ENCODE data around the gene MAFG.
"Not testable (repeated sequence)": the region's sequence is repeated elsewhere in the genome, so short reads cannot be mapped to it uniquely, and the experiment has no call there.

MAFG gene

DNA sequence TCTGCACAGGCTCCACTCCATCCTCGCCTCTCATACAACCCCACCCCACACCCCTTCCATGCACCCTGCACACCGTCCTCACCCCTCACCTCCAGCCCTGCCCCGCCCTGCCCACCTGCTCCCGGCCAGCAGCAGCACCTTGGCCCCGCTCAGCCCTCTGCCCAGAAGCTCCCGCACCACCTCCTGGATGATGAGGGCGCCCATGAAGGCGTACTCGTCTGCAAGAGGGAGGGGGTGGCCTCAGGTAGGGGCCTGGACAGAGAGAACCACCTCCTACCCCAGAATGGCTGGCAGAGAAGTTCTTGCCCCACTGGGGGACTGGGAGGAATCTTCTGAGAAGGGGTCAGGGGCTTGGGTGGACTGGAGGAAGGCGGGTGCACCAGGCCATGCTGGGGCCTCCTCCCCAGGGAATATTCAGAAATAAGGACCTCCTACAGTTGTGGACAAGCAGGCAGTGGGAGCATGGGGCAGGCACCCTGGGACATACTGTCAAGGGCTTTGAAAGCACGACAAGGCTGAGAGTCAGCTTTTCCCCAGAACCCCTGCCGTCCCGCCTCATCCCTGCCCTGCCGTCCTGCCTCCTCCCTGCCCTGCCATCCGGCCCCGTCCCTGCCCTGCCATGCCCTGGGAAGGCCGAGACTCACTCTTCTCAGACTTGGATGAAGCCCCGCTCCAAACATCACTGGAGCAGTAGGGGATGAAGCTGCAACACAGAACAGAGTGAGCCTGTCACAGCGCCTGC, 30.3 kb upstream of the MAFG start:
- no peak for DNase-seq

DNA sequence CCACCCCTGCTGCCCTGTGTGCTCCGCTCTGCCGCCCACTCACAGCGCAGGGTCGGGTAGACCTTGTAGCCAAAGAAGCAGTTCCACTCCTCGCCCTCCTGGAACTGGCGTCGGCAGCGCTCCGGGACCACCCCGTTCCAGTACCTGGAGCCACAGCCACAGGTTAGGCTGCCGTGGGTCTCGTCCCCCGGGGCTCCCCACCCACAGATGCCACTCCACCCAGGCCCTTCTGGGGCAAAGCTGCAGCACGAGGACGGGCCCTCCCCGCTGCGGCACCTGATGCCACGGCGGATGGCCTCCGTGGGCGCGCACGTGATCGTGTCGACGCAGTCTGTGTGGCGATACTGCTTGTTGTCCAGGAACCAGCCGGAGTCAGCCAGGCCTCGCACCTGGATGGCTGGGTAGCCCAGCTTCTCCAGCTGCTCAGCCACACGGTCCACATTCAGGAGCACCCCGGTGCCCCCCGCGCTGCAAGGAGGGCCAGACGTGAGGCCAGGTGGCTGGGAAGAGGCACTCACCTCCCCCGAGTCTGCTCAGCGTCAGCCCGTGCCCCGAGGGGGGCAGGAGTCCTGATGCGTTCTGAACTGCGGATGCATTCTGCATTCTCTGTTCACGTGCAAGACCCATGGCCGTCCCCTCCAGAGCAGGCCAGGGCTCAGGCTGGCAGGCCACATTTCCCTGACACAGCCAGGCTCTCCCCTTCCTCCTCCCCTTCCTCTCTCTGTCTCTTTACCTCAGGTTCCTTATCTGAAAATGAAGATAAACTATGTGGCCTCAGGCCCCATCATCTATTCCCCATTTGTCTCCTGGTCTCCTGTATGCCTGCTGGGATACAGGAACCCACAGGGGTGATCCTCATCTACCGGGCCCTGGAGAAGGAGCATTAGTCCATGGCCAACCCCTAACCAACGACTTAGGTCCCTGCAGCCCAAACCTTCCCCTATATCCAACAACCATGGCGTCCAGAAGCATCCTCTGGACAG, 29.4 kb upstream of the MAFG start:
- no peak for DNase-seq

DNA sequence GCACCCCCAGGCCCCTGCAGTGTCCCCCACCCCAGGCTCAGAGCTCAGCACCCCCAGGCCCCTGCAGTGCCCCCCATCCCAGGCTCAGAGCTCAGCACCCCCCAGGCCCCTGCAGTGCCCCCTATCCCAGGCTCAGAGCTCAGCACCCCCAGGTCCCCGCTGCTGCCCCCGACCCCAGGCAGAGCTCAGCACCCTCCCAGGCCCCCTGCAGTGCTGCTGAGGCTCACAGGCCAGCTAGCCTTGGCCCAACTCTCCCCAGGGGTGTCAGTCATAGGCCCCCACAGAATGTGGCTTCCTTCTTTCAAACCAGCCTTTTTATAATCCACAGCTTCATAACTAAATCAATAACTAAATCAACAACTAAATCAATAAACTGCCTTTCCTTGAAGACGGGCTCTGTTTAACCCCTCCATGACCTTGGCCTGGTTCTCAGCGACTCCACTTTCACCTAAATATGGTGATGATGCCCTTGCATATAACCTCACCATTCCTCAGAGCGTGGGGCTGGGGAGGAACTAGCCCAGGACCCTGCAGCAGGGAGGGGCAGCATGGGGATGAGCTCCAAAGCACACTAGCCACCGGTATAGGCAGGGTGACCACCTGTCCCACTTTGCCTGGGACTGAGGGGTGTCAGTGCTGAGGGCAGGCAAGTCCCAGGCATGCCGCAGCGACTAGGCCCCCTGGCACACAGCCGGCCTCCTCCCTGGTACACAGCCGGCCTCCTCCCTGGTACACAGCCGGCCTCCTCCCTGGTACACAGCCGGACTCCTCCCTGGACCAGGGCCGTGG, 28.4 kb upstream of the MAFG start:
- DNase-seq, result no peak

- DNase-seq, result no peak
Measured at GRCh38 chr17:81955058-81955681, 27.6 kb upstream of the MAFG start.

DNA sequence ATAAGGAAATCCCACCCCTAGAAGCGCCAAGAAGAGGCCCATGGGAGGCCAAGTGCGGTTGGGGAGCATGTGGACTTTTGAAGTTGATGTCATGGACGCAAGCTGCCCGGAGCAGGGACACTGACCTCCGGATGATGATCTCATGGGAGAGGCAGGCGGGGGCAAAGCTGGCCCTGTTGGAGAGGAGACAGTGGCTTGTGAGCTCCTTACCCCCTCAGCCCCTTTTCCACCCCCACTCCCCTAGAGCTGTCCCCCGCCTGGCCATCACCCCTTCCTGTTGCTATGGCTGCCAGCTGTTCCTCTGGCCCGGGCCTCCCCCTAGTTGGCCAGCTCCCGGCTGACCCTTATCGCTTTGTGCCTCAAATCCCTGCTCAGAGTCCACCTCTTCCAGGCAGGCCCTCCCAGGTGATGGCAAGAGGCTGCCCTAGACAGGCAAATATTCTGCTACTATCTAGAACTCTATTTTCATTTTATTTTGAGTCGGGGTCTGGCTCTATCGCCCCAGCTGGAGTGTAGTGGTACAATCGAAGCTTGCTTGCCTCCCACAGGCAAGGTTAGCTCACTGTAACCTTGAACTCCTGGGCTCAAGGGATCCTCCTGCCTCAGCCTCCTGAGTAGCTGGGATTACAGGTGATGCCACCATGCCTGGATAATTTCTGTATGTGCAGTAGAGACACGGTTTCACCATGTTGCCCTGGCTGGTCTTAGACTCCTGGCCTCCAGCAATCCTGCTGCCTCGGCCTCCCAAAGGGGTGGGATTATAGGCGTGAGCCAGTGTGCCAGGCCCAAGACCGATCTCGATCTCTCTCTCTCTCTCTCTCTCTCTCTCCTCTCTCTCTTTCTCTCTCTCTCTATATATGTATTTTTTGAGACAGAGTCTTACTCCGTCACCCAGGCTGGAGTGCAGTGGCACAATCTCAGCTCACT, 26.9 kb upstream of the MAFG start:
- DNase-seq, result no peak

DNA sequence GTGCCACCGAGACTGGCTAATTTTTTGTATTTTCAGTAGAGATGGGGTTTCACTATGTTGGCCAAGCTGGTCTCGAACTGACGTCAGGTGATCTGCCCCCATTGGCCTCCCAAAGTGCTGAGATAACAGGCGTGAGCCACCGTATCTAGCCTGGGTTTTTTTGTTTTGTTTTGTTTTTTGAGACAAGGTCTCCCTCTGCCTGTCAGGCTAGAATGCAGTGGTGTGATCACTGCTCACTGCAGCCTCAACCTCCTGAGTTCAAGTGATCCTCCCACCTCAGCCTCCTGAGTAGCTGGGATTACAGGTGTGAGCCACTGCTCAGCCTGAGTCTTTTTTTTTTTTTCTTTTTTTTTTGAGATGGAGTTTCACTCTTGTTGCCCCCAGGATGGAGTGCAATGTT, 25.9 kb upstream of the MAFG start:
- not testable (repeated sequence) for DNase-seq

GRCh38 chr17:81952792-81953228, 25.3 kb upstream of the MAFG start:
- DNase-seq, result no peak

GRCh38 chr17:81951785-81952684, 24.5 kb upstream of the MAFG start:
- DNase-seq, result no peak

GRCh38 chr17:81950501-81950900, 23.0 kb upstream of the MAFG start:
- DNase-seq, result no peak

GRCh38 chr17:81948635-81949378, 21.3 kb upstream of the MAFG start:
- DNase-seq, result no peak

- no peak for DNase-seq
Measured at GRCh38 chr17:81947189-81947588, 19.7 kb upstream of the MAFG start, which contains the start of gene MYADML2. Gene MYADML2, minus strand, starts transcription at chr17:81947233. Its CDS starts 5,492 bp downstream, at chr17:81941741.

DNA sequence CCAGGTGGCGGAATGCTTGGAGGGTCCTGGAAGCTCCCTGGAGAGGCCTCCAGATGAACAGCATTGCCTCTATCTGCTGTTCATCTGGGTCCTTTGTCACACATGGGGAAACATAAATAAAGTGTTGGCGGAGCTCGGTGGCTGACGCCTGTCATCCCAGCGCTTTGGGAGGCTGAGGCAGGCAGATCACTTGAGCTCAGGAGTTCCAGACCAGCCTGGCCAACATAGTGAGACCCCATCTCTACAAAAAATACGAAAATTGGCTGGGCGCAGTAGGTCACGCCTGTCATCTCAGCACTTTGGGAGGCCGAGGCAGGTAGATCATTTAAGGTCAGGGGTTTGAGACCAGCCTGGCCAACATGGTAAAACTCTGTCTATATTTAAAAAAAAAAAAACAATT, 17.3 kb upstream of the MAFG start:
- no peak for DNase-seq

GRCh38 chr17:81942167-81942553, 14.6 kb upstream of the MAFG start:
- DNase-seq, result no peak

DNA sequence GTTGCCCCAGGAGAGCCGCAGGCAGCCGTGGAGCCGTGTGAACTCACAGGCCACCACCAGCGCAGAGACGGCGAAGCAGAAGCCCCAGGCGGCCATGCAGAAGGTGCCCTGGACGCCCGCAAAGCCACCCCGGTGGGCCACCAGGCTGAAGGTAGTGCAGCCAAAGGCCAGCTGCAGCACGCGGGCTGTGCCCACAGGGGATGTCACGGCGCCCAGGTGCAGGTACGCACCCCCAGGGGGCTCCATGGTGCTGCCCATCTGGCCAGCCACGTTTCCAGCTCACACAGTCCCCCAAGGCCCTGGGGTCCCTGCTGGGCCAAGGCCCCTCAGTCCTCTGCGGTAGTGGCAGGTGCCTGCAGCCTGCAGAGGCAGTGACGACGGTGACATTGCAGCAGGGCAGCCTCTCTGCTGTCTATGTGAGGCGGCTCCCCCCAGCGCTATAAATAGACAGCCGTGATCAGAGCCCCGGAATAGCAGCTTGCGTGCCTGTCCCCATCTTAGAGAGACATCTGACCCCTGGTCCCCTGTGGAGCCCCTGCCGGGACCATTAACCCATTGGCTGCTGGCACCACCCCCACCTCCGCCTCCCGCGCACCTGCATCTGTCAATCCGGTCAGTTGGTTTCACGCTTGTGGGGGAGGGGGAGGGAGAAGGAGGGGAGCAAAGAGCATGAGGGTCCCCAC, 14.1 kb upstream of the MAFG start:
- no peak for DNase-seq

GRCh38 chr17:81940538-81941483, 13.3 kb upstream of the MAFG start:
- no peak for DNase-seq

- DNase-seq, result no peak
Measured at GRCh38 chr17:81939881-81940385, 12.4 kb upstream of the MAFG start.

GRCh38 chr17:81939218-81939617, 11.7 kb upstream of the MAFG start:
- no peak for DNase-seq

- DNase-seq, result no peak
Measured at GRCh38 chr17:81935709-81936084, 8.2 kb upstream of the MAFG start.

Measured in NCI-H82 (cell line).